ENCODE data around the gene GNG2.

- TF ChIP-seq EZH2phosphoT487 (IDR thresholded peaks at IDR 0.05; ENCODE audit: low read length) (no peak), EZH2 (optimal IDR thresholded peaks at IDR 0.05; ENCODE audit: low read depth, low read length) (no peak), CTCF (IDR thresholded peaks at IDR 0.05; ENCODE audit: low read length) (no peak)
Measured at GRCh38 chr14:51972566-51972965, 112.2 kb downstream of the GNG2 start.

All from MM.1S (cell line).